HG03060 (cell line): ENCODE measurements around the gene MAD1L1.
"Not testable (repeated sequence)": the region's sequence is repeated elsewhere in the genome, so short reads cannot be mapped to it uniquely, and the experiment has no call there.

ENCODE experiments used
- ATAC-seq: cut with Tn5 transposase; IDR thresholded peaks from one replicate; pipeline ENCODE4 v1.9.1; 2021; ENCODE audit warnings: low read depth, moderate number of reproducible peaks; ENCODE audit not compliant: unreplicated experiment

The MAD1L1 gene

GRCh38 chr7:1981201-1981877 lies 251.4 kb downstream of the MAD1L1 start:
- no peak for ATAC-seq

DNA sequence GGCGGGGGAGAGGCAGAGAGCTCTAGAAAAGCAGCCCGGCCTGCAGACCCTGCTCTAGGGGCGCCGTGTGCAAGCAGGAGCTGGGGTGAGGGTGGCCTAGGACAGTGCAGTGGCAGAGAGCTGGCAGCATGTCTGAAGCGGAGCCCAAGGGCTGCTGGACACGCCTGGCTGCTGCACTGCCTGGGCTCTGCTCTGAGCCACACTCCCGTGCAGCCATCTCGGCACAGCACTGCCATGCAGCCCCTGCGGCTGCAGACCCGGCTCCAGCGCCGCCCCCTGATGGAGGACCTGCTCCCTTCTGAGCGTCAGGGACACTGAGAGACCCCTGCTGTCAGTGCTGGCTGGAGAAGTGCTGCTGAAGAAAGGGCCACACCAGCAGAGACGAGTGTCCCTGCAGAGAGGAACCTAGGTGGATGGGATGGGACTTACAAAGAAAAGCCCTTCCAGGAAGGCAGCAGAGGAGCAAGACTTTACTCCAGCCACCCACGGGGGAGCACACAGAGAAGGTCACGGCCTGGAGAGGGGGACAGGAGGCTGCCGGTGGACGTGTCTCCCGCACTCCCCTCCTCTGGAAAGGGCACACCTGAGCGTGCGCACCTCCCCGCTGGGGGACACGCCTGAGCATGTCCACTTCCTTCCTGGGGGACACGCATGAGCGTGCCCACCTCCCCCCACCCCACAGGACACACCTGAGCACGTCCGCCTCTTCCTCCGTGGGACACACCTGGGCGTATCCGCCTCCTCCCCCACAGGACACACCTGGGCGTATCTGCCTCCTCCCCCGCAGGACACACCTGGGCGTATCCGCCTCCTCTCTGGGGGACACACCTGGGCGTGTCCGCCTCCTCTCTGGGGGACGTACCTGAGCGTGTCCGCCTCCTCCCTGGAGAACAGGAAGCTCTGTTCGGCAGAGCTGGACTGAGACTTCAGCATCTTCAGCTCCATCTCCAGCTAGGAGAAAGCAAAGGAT lies 252.9 kb downstream of the MAD1L1 start:
- ATAC-seq, result no peak

- ATAC-seq, result no peak
Measured at GRCh38 chr7:1978656-1979590, 253.8 kb downstream of the MAD1L1 start.

GRCh38 chr7:1977876-1978441 lies 254.8 kb downstream of the MAD1L1 start:
- no peak for ATAC-seq

DNA sequence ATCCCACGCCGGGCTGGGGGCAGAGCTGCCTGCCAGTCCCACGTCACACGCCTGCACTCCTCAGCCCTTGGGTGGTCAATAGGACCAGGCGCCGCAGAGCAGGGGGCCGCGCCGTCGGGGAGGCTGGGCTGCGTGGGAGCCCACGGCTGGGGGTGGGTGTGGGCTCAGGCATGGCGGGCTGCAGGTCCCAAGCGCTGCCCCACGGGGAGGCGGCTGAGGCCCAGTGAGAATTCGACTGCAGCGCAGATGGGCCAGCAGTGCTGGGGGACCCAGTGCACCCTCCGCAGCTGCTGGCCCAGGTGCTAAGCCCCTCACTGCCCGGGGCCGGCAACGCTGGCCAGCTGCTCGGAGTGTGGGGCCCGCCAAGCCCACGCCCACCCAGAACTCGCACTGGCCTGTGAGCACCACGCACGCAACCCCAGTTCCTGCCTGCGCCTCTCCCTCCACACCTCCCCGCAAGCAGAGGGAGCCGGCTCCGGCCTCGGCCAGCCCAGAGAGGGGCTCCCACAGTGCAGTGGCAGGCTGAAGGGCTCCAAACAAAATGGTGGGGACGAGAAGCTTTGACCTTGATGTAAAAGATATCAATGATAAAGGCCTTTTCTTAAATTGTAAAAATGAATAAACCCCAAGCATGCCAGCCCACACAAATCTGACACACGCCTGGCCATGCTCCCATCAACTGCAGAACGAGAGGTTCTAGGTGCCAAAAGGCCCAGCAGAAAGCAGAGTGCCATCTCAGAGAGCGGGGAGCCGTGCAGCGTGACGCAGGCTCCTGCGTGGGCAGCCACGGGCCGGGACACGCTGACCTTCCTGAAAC lies 255.5 kb downstream of the MAD1L1 start:
- ATAC-seq, result no peak

GRCh38 chr7:1976521-1976920 lies 256.2 kb downstream of the MAD1L1 start:
- ATAC-seq, result not testable (repeated sequence)

- no peak for ATAC-seq
Measured at GRCh38 chr7:1975581-1975980, 257.2 kb downstream of the MAD1L1 start.

DNA sequence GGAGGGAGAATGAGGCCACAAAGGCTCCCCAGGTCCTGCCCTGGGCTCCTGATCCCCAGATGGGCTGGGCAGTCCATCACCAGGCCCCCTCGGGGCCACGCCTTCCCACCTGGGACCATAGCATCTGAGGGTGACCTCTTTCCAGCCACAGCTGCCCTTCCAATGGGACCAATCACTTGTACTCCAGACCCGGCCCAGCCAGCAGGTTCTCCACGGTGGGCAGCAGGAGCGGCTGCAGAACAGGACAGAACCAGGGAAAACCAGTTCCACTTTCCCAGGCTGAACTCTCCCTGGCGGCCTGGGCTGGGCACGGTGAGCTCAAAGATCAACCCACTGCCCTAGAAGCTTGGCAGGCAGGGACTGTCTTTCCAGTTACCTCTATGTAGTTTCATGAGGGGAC lies 257.6 kb downstream of the MAD1L1 start:
- no peak for ATAC-seq

DNA sequence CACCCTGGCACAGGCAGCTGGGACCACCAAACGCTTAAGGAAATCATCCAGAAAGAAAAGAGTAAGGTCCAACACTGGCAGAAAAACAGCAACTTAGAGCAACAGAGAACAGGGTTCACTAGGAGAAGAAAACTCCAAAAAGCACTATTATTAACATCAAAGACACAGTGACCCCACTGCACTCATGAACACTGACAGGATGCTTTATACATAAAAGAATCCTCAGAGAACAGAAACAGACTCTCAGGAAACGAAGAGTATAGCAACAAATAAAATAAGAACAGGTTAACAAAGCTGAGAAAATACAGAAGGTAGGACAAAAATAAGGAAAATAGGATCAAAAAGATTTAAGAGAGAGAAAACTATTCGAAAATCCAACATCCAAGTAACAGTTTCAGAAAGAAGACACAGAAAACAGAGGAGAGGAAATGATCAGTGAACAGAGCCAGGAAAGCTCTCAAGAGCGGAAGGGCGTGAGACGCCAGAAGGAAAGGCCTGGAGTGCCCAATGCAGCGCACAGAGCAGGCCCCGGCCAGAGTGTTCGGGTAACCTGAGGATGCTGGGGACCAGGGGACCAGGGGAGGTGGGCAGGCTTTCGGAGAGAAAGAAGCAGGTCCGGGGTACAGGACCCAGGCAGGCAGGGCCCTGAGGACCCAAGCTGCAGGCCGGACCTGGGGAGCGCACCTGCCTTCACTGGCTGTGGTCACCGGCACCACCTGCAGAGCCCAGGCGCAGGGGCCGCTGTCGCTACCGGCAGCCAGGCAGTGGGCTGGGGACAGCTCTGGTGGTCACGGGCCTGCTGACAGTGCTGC lies 258.2 kb downstream of the MAD1L1 start:
- ATAC-seq, result no peak

- no peak for ATAC-seq
Measured at GRCh38 chr7:1973321-1974251, 259.2 kb downstream of the MAD1L1 start.

GRCh38 chr7:1972744-1973143 lies 260.0 kb downstream of the MAD1L1 start:
- no peak for ATAC-seq

- no peak for ATAC-seq
Measured at GRCh38 chr7:1971946-1972654, 260.6 kb downstream of the MAD1L1 start.

GRCh38 chr7:1970895-1971294 lies 261.9 kb downstream of the MAD1L1 start:
- no peak for ATAC-seq

DNA sequence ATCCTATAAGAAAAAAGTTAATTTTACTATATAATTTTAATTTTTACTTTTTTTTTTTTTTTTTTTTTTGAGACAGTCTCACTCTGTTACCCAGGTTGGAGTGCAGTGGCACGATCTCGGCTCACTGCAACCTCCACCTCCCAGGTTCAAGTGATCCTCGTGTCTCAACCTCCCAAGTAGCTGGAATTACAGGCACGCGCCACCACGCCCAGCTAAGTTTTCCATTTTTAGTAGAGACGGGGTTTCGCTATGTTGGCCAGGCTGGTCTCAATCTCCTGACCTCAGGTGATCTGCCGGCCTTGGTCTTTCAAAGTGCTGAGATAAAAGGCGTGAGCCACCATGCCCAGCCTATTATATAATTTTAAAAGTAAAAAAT lies 262.5 kb downstream of the MAD1L1 start:
- not testable (repeated sequence) for ATAC-seq

GRCh38 chr7:1969459-1970284 lies 263.1 kb downstream of the MAD1L1 start:
- no peak for ATAC-seq
